H1 (cell line): ENCODE data around the gene GPANK1. TPM values are rescaled to one million over a fixed set of nuclear protein-coding genes. Genes with fewer than 3 reads are reported as not detected.

Experiments
- CTBP2 ChIP-seq: IDR thresholded peaks from 2 replicates; pipeline ENCODE4 v1.7.0; 2011; ENCODE audit warnings: borderline replicate concordance, mild to moderate bottlenecking, moderate library complexity, mixed read lengths, low read length; ENCODE audit not compliant: insufficient read depth, insufficient read length
- CTCF ChIP-seq, 3 experiments: IDR thresholded peaks; 1 replicate in 2 of 3; 2 replicates in 1 of 3; pipeline versions ENCODE4 v1.5.1 to v1.6.1; 2011; ENCODE audit warnings: low read length in 3 of 3, mild to moderate bottlenecking in 3 of 3, inconsistent platforms in 2 of 3, low read depth in 1 of 3, moderate library complexity in 1 of 3; ENCODE audit not compliant: insufficient read depth in 1 of 3; ENCODE audit errors: control extremely low read depth in 1 of 3
- JUN ChIP-seq: IDR thresholded peaks from 2 replicates; pipeline ENCODE4 v1.6.1; 2011; ENCODE audit warnings: low read depth, mild to moderate bottlenecking, improper control_type of control experiment, low read length
- NANOG ChIP-seq: IDR thresholded peaks from 2 replicates; pipeline ENCODE4 v1.6.1; 2011; ENCODE audit warnings: low read length, low read depth, mild to moderate bottlenecking, inconsistent platforms; ENCODE audit not compliant: insufficient read depth, poor library complexity, severe bottlenecking
- NRF1 ChIP-seq: IDR thresholded peaks from 2 replicates; pipeline ENCODE4 v1.6.1; 2011; ENCODE audit warnings: mild to moderate bottlenecking, low read depth, low read length, improper control_type of control experiment
- RAD21 ChIP-seq, 2 experiments: IDR thresholded peaks in 1 of 2; conservative IDR thresholded peaks in 1 of 2; 2 replicates each; pipeline ENCODE4 v1.6.1; 2011; ENCODE audit warnings: low read depth in 2 of 2, low read length in 2 of 2, improper control_type of control experiment in 1 of 2, inconsistent platforms in 1 of 2, mild to moderate bottlenecking in 1 of 2, moderate library complexity in 1 of 2
- SAP30 ChIP-seq: fragments of 300-600 bp; sonication (generic); IDR thresholded peaks from 2 replicates; pipeline ENCODE4 v1.7.1; 2012; ENCODE audit warnings: low read length, moderate library complexity, mild to moderate bottlenecking, inconsistent platforms; ENCODE audit not compliant: insufficient read depth, insufficient replicate concordance
- SP1 ChIP-seq: IDR thresholded peaks from 2 replicates; pipeline ENCODE4 v1.6.1; 2011; ENCODE audit warnings: low read depth, low read length
- SP2 ChIP-seq: IDR thresholded peaks from 2 replicates; pipeline ENCODE4 v1.6.1; 2012; ENCODE audit warnings: mild to moderate bottlenecking, low read length, inconsistent platforms
- TAF1 ChIP-seq: IDR thresholded peaks from 2 replicates; pipeline ENCODE4 v1.6.1; 2011; ENCODE audit warnings: mild to moderate bottlenecking, low read depth, low read length
- YY1 ChIP-seq: IDR thresholded peaks from 2 replicates; pipeline ENCODE4 v1.6.1; 2011; ENCODE audit warnings: low read depth, mild to moderate bottlenecking, low read length
- polyA plus RNA-seq, 7 experiments: library from polyadenylated mRNA; depleted of rRNA in 3 of 7; stranded (reverse) in 5 of 7; unstranded in 2 of 7; fragments of >200 nt in 5 of 7; fragments of 200-250 nt in 2 of 7; gene quantifications; 1 replicate in 5 of 7; 2 replicates in 1 of 7; 4 replicates in 1 of 7; pipeline versions ENCODE4 v1.2.1 to v1.2.3, GENCODE V29; 2011 to 2013; ENCODE audit warnings: missing spikeins in 2 of 7, mixed read lengths in 2 of 7
- total RNA-seq: library from RNA; stranded (reverse); fragmentation: NEBNext Ultra II Directional; extraction: Animal tissue kit (Norgen Biotek cat#: 25700); gene quantifications from 2 replicates; pipeline ENCODE4 v1.2.1, GENCODE V29; 2021

GPANK1 gene
- total and polyA plus RNA-seq, 2 of the 8 experiments (the other 6 are each of a cell fraction or from before 2014, with no cell fraction given) = 24.5 to 30.2 TPM

- TF ChIP-seq CTBP2 (no peak), SP2 (no peak), TAF1 (peak; percentile 85), NRF1 (peak; percentile 48), JUN (no peak), RAD21 (IDR thresholded peaks at IDR 0.05 in 1 of 2, conservative IDR thresholded peaks at IDR 0.05 in 1 of 2; ENCODE audit: low read depth in 2 of 2, low read length in 2 of 2) (no peak), SP1 (no peak), NANOG (no peak), YY1 (peak; percentile 95), SAP30 (peak; percentile 86), CTCF (IDR thresholded peaks at IDR 0.05; ENCODE audit: control extremely low read depth in 1 of 3, insufficient read depth in 1 of 3, low read depth in 1 of 3, low read length in 3 of 3) (no peak)
- TF ChIP-seq, all 59 proteins: peak for 18
Observed at GRCh38 chr6:31664790-31665500, at the start of gene GPANK1 (continued).
